Ovary (tissue), 3 donors: Measurements from ENCODE around the gene DNM2.

Experiments used
- POLR2A ChIP-seq: fragments of 450-650 bp; IDR thresholded peaks from one replicate; pipeline ENCODE4 v1.6.1; 2017; ENCODE audit warnings: antibody characterized with exemption, mild to moderate bottlenecking, moderate library complexity
- TF ChIP-seq, protein P1 (sequence below), 3 donors: fragments of 450-650 bp in 2 of 3; fragments of 200-600 bp in 1 of 3; IDR thresholded peaks; one replicate each; pipeline versions ENCODE4 v1.5.1 to v1.8.0; 2016 to 2022; ENCODE audit warnings: antibody characterized with exemption in 3 of 3, mild to moderate bottlenecking in 1 of 3
- donor health status: DM: no; HTN: no; CAD: no.

DNA sequence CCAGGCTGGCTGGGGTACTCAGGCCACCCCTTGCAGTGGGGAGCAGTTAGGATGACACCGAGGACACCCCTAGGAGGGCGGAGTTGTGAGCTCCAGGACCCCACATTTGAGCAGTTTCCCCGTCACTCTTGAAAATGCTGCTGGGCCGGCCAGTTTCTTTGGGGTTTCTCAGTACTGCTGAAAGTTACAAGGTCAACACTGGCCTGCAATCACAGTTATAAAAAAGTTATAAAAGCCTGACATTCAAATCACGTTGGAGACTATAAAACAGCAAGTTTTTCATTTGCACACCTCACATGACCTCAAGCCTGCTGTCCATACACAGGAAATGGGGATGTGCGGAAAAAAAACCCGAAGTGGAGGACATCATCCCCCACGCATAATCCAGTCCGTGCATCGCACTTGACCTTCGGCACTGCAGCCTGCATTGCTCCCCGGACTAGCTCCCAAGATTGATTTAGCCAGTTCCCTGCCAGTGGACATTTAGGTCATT is 27.0 kb downstream of the DNM2 start:
- TF ChIP-seq POLR2A = no peak
- TF ChIP-seq, protein P1, sequence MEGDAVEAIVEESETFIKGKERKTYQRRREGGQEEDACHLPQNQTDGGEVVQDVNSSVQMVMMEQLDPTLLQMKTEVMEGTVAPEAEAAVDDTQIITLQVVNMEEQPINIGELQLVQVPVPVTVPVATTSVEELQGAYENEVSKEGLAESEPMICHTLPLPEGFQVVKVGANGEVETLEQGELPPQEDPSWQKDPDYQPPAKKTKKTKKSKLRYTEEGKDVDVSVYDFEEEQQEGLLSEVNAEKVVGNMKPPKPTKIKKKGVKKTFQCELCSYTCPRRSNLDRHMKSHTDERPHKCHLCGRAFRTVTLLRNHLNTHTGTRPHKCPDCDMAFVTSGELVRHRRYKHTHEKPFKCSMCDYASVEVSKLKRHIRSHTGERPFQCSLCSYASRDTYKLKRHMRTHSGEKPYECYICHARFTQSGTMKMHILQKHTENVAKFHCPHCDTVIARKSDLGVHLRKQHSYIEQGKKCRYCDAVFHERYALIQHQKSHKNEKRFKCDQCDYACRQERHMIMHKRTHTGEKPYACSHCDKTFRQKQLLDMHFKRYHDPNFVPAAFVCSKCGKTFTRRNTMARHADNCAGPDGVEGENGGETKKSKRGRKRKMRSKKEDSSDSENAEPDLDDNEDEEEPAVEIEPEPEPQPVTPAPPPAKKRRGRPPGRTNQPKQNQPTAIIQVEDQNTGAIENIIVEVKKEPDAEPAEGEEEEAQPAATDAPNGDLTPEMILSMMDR (IDR thresholded peaks at IDR 0.05) = no peak
